ENCODE results near the gene E4F1. TPM values are rescaled to one million over a fixed set of nuclear protein-coding genes. Genes with fewer than 3 reads are reported as not detected.

Gene E4F1
- total and polyA plus RNA-seq, 9 of the 15 experiments (the other 6 are each of a cell fraction or from before 2014, with no cell fraction given), result 0.48 to 94.9 (median 20.4) TPM

DNA sequence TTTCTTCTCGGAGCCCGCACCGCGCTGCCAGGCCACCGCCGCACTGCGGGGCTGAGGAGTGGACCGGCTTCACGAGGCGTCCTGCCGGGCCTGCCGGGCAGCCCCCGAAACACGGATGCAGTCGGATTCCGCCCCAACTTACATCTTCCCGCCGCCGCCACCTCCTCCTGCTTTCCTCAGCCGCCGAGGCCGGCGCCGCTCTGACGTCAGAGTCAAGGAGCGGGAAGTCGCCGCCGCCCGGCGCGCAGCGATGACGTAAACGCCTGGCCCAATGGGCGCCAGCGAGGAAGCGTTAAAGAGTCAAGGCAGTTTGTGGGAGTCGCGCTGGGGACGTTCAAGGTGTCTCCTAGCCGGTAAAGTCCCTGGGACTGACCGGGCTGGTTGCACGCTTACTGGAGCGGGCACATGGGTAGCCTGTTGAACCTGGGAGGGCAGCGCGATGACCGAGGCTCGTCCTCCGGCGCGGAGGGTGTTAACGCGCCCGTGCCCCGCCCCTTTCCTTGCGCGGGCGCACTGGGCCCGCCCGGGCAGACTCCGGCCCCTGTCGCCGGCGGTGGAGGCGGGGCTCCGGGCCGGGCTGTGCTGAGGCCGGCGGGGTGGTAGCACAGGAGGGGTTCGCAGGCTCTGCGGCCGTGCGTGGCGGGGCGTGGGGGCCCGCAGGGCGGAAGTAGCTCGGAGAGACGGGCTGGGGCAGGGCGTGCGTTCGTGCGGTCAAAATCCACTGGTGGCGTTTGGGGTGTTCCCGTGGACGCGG lies 44.7 kb downstream of the E4F1 start, which contains the start of gene RNPS1 (continued):
- TF ChIP-seq, protein P1, sequence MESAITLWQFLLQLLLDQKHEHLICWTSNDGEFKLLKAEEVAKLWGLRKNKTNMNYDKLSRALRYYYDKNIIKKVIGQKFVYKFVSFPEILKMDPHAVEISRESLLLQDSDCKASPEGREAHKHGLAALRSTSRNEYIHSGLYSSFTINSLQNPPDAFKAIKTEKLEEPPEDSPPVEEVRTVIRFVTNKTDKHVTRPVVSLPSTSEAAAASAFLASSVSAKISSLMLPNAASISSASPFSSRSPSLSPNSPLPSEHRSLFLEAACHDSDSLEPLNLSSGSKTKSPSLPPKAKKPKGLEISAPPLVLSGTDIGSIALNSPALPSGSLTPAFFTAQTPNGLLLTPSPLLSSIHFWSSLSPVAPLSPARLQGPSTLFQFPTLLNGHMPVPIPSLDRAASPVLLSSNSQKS (CRISPR knock-in tag; IDR thresholded peaks at IDR 0.05), result no peak
- TF ChIP-seq NONO (IDR thresholded peaks at IDR 0.05; ENCODE audit: low read depth in 2 of 2, low read length in 1 of 2) (peak; percentile 57 to 95; a peak in 3 of 4 replicates), POLR2H (tag; IDR thresholded peaks at IDR 0.05; ENCODE audit: low read depth) (peak; percentile 94), E2F3 (CRISPR knock-in tag; IDR thresholded peaks at IDR 0.05) (peak; percentile 100), ETS1 (conservative IDR thresholded peaks at IDR 0.05; ENCODE audit: control insufficient read depth, low read depth, low read length) (0 out of 2 replicates have a peak, but pooled peaks have one; percentile 58), ZZZ3 (IDR thresholded peaks at IDR 0.05) (peak; percentile 100), HNRNPLL (IDR thresholded peaks at IDR 0.05; ENCODE audit: low read depth, low read length, poor library complexity, severe bottlenecking) (peak; percentile 52), ATF1 (CRISPR knock-in tag; IDR thresholded peaks at IDR 0.05) (peak; percentile 98), ATF1 (tag; IDR thresholded peaks at IDR 0.05) (peak; percentile 100), L3MBTL2 (IDR thresholded peaks at IDR 0.05) (peak; percentile 89), MTA1 (IDR thresholded peaks at IDR 0.05; ENCODE audit: borderline replicate concordance) (peak; percentile 99), MTF1 (CRISPR knock-in tag; IDR thresholded peaks at IDR 0.05; ENCODE audit: borderline replicate concordance) (no peak), MECOM (CRISPR knock-in tag; IDR thresholded peaks at IDR 0.05) (no peak), NFYB (IDR thresholded peaks at IDR 0.05; ENCODE audit: extremely low read depth, insufficient read length) (no peak), SMARCA5 (IDR thresholded peaks at IDR 0.05) (no peak), ZEB2 (IDR thresholded peaks at IDR 0.05) (no peak), SRSF7 (optimal IDR thresholded peaks at IDR 0.05; ENCODE audit: low read depth, low read length) (no peak), PTTG1 (tag; IDR thresholded peaks at IDR 0.05; ENCODE audit: low read depth) (no peak), MTA3 (IDR thresholded peaks at IDR 0.05; ENCODE audit: borderline replicate concordance) (peak; percentile 86), EHMT2 (IDR thresholded peaks at IDR 0.05) (no peak), USF2 (CRISPR knock-in tag; IDR thresholded peaks at IDR 0.05) (no peak)

Data from K562 (cell line).